Sigmoid colon (tissue), 4 donors: ENCODE data around the gene CDK14.

ENCODE experiments used
- EP300 ChIP-seq, 4 donors: sonication (generic); formaldehyde crosslinking; IDR thresholded peaks; one replicate each; pipeline ENCODE4 v1.6.1; 2017; ENCODE audit warnings: antibody characterized with exemption in 4 of 4
- POLR2A ChIP-seq, 2 donors: fragments of 450-650 bp; IDR thresholded peaks; one replicate each; pipeline ENCODE4 v1.6.1; 2016; ENCODE audit warnings: antibody characterized with exemption in 2 of 2, mild to moderate bottlenecking in 2 of 2, moderate library complexity in 2 of 2
- TF ChIP-seq, protein P1 (sequence below), 4 experiments: fragments of 450-650 bp in 3 of 4; fragments of 200-600 bp in 1 of 4; IDR thresholded peaks; one replicate each; pipeline ENCODE4 v1.5.1; 2016 to 2019; ENCODE audit warnings: antibody characterized with exemption in 4 of 4, mild to moderate bottlenecking in 3 of 4, moderate library complexity in 2 of 4

- TF ChIP-seq, protein P1, sequence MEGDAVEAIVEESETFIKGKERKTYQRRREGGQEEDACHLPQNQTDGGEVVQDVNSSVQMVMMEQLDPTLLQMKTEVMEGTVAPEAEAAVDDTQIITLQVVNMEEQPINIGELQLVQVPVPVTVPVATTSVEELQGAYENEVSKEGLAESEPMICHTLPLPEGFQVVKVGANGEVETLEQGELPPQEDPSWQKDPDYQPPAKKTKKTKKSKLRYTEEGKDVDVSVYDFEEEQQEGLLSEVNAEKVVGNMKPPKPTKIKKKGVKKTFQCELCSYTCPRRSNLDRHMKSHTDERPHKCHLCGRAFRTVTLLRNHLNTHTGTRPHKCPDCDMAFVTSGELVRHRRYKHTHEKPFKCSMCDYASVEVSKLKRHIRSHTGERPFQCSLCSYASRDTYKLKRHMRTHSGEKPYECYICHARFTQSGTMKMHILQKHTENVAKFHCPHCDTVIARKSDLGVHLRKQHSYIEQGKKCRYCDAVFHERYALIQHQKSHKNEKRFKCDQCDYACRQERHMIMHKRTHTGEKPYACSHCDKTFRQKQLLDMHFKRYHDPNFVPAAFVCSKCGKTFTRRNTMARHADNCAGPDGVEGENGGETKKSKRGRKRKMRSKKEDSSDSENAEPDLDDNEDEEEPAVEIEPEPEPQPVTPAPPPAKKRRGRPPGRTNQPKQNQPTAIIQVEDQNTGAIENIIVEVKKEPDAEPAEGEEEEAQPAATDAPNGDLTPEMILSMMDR (IDR thresholded peaks at IDR 0.05), result no peak
- TF ChIP-seq EP300 (IDR thresholded peaks at IDR 0.05) (no peak), POLR2A (IDR thresholded peaks at IDR 0.05) (no peak)
Measured at GRCh38 chr7:90721869-90722431, 125.8 kb downstream of the CDK14 start.
